ENCODE data around the gene JPH2. TPM values are rescaled to one million over a fixed set of nuclear protein-coding genes. Genes with fewer than 3 reads are reported as not detected.

The JPH2 gene
- total RNA-seq, 1 experiment from 2014 or later: 14.7 TPM

GRCh38 chr20:44172572-44172950 lies 14.4 kb downstream of the JPH2 start:
- H3K27ac Mint-ChIP-seq (ENCODE audit: low read depth, unreplicated experiment): no peak overlapping the region
- POLR2A ChIA-PET: interaction anchor here (0.7 to 2.1 kb wide), 3 partner anchors 9 to 16 kb away, joined by 3 to 14 read pairs (median 4); partner anchors contain the start of gene JPH2
- no peak overlapping the region for H3K4me3 Mint-ChIP-seq (ENCODE audit: unreplicated experiment)
- peaks cover 12% of the 10 kb centered on the region for H3K36me3 Mint-ChIP-seq (ENCODE audit: insufficient read depth, unreplicated experiment)
- H3K27me3 Mint-ChIP-seq (ENCODE audit: insufficient read depth, unreplicated experiment): no peaks in the 10 kb centered on the region
- TF ChIP-seq CTCF (IDR thresholded peaks at IDR 0.05; ENCODE audit: unreplicated experiment): no peak
- BruUV-seq (replicated peaks): no TSS peak
- intact Hi-C loops (cut with micrococcal nuclease): no loop called here
- peaks cover 30% of the 10 kb centered on the region for H3K4me1 Mint-ChIP-seq (ENCODE audit: insufficient read depth, unreplicated experiment)
- H3K9me3 Mint-ChIP-seq (ENCODE audit: unreplicated experiment): no peaks in the 10 kb centered on the region
- CTCF ChIA-PET: interaction anchor here (0.6 to 2.0 kb wide), 4 partner anchors 14 to 59 kb away, joined by 4 to 8 read pairs (median 4); partner anchors contain the start of gene JPH2
- no peak for DNase-seq (ENCODE audit: unreplicated experiment)

GRCh38 chr20:44171775-44172571 lies 15.0 kb downstream of the JPH2 start:
- intact Hi-C loops (cut with micrococcal nuclease): no loop called here

GRCh38 chr20:44170816-44171410 lies 16.1 kb downstream of the JPH2 start:
- intact Hi-C loops (cut with micrococcal nuclease): no loop called here
- H3K27me3 Mint-ChIP-seq (ENCODE audit: insufficient read depth, unreplicated experiment): no peaks in the 10 kb centered on the region
- H3K36me3 Mint-ChIP-seq (ENCODE audit: insufficient read depth, unreplicated experiment): peaks cover 14% of the 10 kb centered on the region
- ChIA-PET POLR2A (interaction anchor here (1.4 to 2.1 kb wide), 3 partner anchors 13 to 18 kb away, joined by 4 to 14 read pairs (median 7); partner anchors contain the start of gene JPH2), CTCF (interaction anchor here (0.8 to 3.4 kb wide), 3 partner anchors 17 to 54 kb away, joined by 4 to 23 read pairs (median 8); no protein-coding TSS in a partner anchor)
- no peak for TF ChIP-seq CTCF (IDR thresholded peaks at IDR 0.05; ENCODE audit: unreplicated experiment)
- no TSS peak for BruUV-seq (replicated peaks)
- H3K27ac Mint-ChIP-seq (ENCODE audit: low read depth, unreplicated experiment): no peak overlapping the region
- H3K9me3 Mint-ChIP-seq (ENCODE audit: unreplicated experiment): no peaks in the 10 kb centered on the region
- peaks cover 30% of the 10 kb centered on the region for H3K4me1 Mint-ChIP-seq (ENCODE audit: insufficient read depth, unreplicated experiment)
- DNase-seq (ENCODE audit: unreplicated experiment): no peak
- no peak overlapping the region for H3K4me3 Mint-ChIP-seq (ENCODE audit: unreplicated experiment)

More at GRCh38 chr20:44171775-44172571, 15.0 kb downstream of the JPH2 start:
- DNase-seq (ENCODE audit: unreplicated experiment): no peak
- POLR2A ChIA-PET: interaction anchor here (0.7 to 2.1 kb wide), 4 partner anchors 10 to 18 kb away, joined by 3 to 14 read pairs (median 6); partner anchors contain the start of gene JPH2
- Mint-ChIP-seq H3K4me1 (ENCODE audit: insufficient read depth, unreplicated experiment) (peaks cover 28% of the 10 kb centered on the region), H3K9me3 (ENCODE audit: unreplicated experiment) (no peaks in the 10 kb centered on the region), H3K27ac (ENCODE audit: low read depth, unreplicated experiment) (no peak overlapping the region), H3K36me3 (ENCODE audit: insufficient read depth, unreplicated experiment) (peaks cover 13% of the 10 kb centered on the region), H3K4me3 (ENCODE audit: unreplicated experiment) (no peak overlapping the region), H3K27me3 (ENCODE audit: insufficient read depth, unreplicated experiment) (no peaks in the 10 kb centered on the region)
- no TSS peak for BruUV-seq (replicated peaks)
- no peak for TF ChIP-seq CTCF (IDR thresholded peaks at IDR 0.05; ENCODE audit: unreplicated experiment)
- CTCF ChIA-PET: interaction anchor here (0.6 to 3.4 kb wide), 7 partner anchors 15 to 299 kb away, joined by 3 to 23 read pairs (median 4); partner anchors contain the start of gene JPH2

- no TSS peak for BruUV-seq (replicated peaks)
- no peaks in the 10 kb centered on the region for H3K27me3 Mint-ChIP-seq (ENCODE audit: insufficient read depth, unreplicated experiment)
Measured at GRCh38 chr20:44167736-44168135, 19.3 kb downstream of the JPH2 start.

More at GRCh38 chr20:44167736-44168135, 19.3 kb downstream of the JPH2 start:
- POLR2A ChIA-PET: interaction anchor here (0.6 to 7.8 kb wide), 7 partner anchors 10 to 481 kb away, joined by 3 to 49 read pairs (median 3); partner anchors contain the start of gene JPH2
- CTCF ChIA-PET: interaction anchor here (0.7 to 2.8 kb wide), 3 partner anchors 18 to 50 kb away, joined by 3 to 13 read pairs (median 3); no protein-coding TSS in a partner anchor
- Mint-ChIP-seq H3K4me3 (ENCODE audit: unreplicated experiment) (no peak overlapping the region), H3K36me3 (ENCODE audit: insufficient read depth, unreplicated experiment) (peaks cover 14% of the 10 kb centered on the region), H3K27ac (ENCODE audit: low read depth, unreplicated experiment) (no peak overlapping the region), H3K4me1 (ENCODE audit: insufficient read depth, unreplicated experiment) (peaks cover 23% of the 10 kb centered on the region), H3K9me3 (ENCODE audit: unreplicated experiment) (peaks cover 6% of the 10 kb centered on the region)
- no peak for DNase-seq (ENCODE audit: unreplicated experiment)
- TF ChIP-seq CTCF (IDR thresholded peaks at IDR 0.05; ENCODE audit: unreplicated experiment): no peak
- intact Hi-C loops (cut with micrococcal nuclease): no loop called here
